Mucosa of rectum (tissue), 2 donors: Measurements from ENCODE around the gene ZBTB21.
A peak's percentile ranks its signal among the peaks of the same experiment; 100 is the strongest.

ENCODE experiments used
- H3K27ac ChIP-seq, 2 donors: one replicate each; pipeline ENCODE4 v1.7.0; 2013; ENCODE audit warnings: inconsistent platforms in 2 of 2, low read depth in 2 of 2, low read length in 2 of 2
- H3K27me3 ChIP-seq, 2 donors: one replicate each; pipeline ENCODE4 v1.7.0; 2013; ENCODE audit warnings: low read length in 2 of 2; ENCODE audit not compliant: control insufficient read depth in 2 of 2, insufficient read depth in 2 of 2
- H3K36me3 ChIP-seq, 2 donors: one replicate each; pipeline ENCODE4 v1.7.0; 2013; ENCODE audit warnings: low read length in 2 of 2; ENCODE audit not compliant: control insufficient read depth in 2 of 2, insufficient read depth in 2 of 2
- H3K4me1 ChIP-seq, 2 donors: one replicate each; pipeline ENCODE4 v1.7.0; 2013; ENCODE audit warnings: low read length in 2 of 2, mild to moderate bottlenecking in 1 of 2; ENCODE audit not compliant: control insufficient read depth in 2 of 2, insufficient read depth in 2 of 2
- H3K4me3 ChIP-seq, 2 donors: one replicate each; pipeline ENCODE4 v1.7.0; 2013; ENCODE audit warnings: low read length in 2 of 2
- H3K9ac ChIP-seq, 2 donors: one replicate each; pipeline ENCODE4 v1.7.0; 2013; ENCODE audit warnings: low read length in 2 of 2, low read depth in 1 of 2, mild to moderate bottlenecking in 1 of 2
- H3K9me3 ChIP-seq, 2 donors: one replicate each; pipeline ENCODE4 v1.7.0; 2013; ENCODE audit warnings: low read length in 2 of 2; ENCODE audit not compliant: control insufficient read depth in 2 of 2
- donor health status: healthy.
- donor health status: Normal muscosa, but diverticular disease.

ZBTB21 gene

GRCh38 chr21:42049578-42050430 is 39.6 kb upstream of the ZBTB21 start:
- H3K9ac ChIP-seq = no peak overlapping the region
- no peak overlapping the region for H3K4me3 ChIP-seq
- H3K4me1 ChIP-seq = no peaks in the 10 kb centered on the region
- H3K27me3 ChIP-seq = no peaks in the 10 kb centered on the region
- H3K9me3 ChIP-seq = no peaks in the 10 kb centered on the region
- no peaks in the 10 kb centered on the region for H3K36me3 ChIP-seq
- H3K27ac ChIP-seq = no peak overlapping the region

DNA sequence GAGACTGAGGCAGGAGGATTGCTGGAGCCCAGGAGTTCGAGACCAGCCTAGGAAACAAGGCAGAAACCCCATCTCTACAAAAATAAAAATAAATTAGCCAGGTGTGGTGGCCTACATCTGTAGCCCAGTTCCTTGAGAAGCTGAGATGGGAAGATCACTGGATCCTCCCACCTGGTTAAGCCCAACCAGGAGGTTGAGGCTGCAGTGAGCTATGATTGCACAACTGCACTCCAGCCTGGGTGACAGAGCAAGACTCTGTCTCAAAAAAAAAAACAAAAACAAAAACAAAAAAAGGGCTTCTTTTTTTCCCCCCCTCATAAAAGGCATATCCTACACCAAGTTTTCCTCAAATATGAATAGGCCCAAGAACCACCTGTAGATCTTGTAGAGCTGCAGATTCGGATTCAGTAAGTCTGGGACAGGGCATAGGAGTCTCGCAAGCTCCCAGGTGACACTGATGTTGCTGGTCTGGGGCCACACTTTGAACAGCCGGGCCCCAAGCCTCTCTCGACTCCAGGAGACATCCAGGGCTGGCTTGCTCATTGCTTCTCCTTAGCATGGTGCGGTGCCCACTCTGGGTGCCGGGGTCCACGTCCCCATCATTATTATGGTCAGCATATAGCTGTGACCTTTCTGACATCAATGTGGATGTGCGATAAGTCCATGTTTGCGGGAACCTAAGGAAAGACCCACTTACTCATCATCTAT is 38.9 kb upstream of the ZBTB21 start:
- H3K4me3 ChIP-seq = no peak overlapping the region
- H3K27ac ChIP-seq = no peak overlapping the region
- no peaks in the 10 kb centered on the region for H3K9me3 ChIP-seq
- H3K36me3 ChIP-seq = no peaks in the 10 kb centered on the region
- no peak overlapping the region for H3K9ac ChIP-seq
- no peaks in the 10 kb centered on the region for H3K27me3 ChIP-seq
- no peaks in the 10 kb centered on the region for H3K4me1 ChIP-seq

- H3K9me3 ChIP-seq = no peaks in the 10 kb centered on the region
- no peak overlapping the region for H3K9ac ChIP-seq
- H3K27me3 ChIP-seq = no peaks in the 10 kb centered on the region
- H3K36me3 ChIP-seq = no peaks in the 10 kb centered on the region
- H3K4me3 ChIP-seq = no peak overlapping the region
- H3K27ac ChIP-seq = peak overlapping the region in 1 of 2 donors; percentile 50
- H3K4me1 ChIP-seq = no peaks in the 10 kb centered on the region
Measured at GRCh38 chr21:42047821-42048613, 37.9 kb upstream of the ZBTB21 start.

- H3K4me3 ChIP-seq = no peak overlapping the region
- no peak overlapping the region for H3K9ac ChIP-seq
- no peaks in the 10 kb centered on the region for H3K36me3 ChIP-seq
- H3K27ac ChIP-seq = no peak overlapping the region
- H3K9me3 ChIP-seq = no peaks in the 10 kb centered on the region
- H3K27me3 ChIP-seq = no peaks in the 10 kb centered on the region
- no peaks in the 10 kb centered on the region for H3K4me1 ChIP-seq
Measured at GRCh38 chr21:42044871-42045495, 34.8 kb upstream of the ZBTB21 start.

- H3K9me3 ChIP-seq = no peaks in the 10 kb centered on the region
- H3K27me3 ChIP-seq = no peaks in the 10 kb centered on the region
- peaks cover 0 to 3% of the 10 kb centered on the region in 2 donors for H3K4me1 ChIP-seq
- H3K36me3 ChIP-seq = no peaks in the 10 kb centered on the region
- no peak overlapping the region for H3K9ac ChIP-seq
- H3K27ac ChIP-seq = no peak overlapping the region
- no peak overlapping the region for H3K4me3 ChIP-seq
Measured at GRCh38 chr21:42043961-42044360, 33.8 kb upstream of the ZBTB21 start.

DNA sequence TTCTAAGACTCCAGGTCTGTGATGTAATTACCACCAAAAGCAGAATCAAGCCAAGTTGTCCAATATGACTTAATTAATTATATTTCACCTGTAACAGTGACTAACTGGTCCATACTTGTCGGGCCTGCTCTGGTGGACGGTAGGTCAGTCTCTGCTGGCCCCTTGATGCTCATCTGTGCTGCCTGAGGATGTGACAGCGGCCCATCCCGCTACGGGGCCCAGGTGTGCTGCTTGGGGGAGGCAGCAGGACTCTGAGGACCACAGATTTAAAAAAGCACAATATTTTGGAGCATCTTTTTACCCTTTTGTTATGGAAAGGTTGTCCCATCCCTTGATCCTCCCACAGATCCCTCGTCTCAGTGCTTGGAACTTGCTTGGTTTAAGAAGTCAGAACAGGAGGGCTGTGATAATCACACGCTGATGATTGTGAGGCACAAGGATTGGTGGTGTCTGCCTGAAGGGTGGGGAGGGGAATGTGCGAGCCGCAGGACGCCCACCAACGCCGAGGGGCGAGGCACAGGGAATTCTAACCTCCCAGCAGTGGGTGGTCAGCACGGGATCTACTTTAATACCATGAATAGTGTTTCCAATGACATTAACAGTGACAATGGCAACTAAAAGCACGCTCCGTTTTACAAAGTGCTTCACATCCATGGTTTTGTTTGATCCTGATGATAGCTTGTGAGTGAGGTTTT is 33.2 kb upstream of the ZBTB21 start:
- peaks cover 0 to 3% of the 10 kb centered on the region in 2 donors for H3K4me1 ChIP-seq

DNA sequence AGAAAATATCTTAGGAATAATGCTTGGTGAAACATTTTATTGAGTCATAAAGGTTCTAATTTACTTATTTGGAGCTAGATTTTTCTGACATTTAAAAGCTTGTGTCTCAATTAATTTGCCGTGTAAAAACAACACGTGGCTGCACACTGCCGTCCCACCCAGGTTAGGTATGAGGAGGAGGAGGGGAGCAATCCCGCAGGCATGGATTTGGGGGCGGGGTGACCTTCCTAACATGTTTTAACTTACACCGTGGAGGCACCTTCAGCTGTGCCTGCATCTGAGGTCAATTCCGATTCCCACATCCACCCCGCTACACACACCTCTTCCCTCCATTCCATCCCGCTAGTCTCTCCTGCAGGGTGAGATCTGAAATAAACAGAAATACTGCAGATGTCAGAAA is 32.5 kb upstream of the ZBTB21 start:
- H3K27me3 ChIP-seq = no peaks in the 10 kb centered on the region
- H3K36me3 ChIP-seq = no peaks in the 10 kb centered on the region
- H3K27ac ChIP-seq = no peak overlapping the region
- no peak overlapping the region for H3K4me3 ChIP-seq
- no peaks in the 10 kb centered on the region for H3K9me3 ChIP-seq
- H3K9ac ChIP-seq = no peak overlapping the region
- peaks cover 0 to 3% of the 10 kb centered on the region in 2 donors for H3K4me1 ChIP-seq

More for the DNA sequence above, 33.2 kb upstream of the ZBTB21 start:
- Histone ChIP-seq H3K9ac (no peak overlapping the region), H3K27me3 (no peaks in the 10 kb centered on the region), H3K36me3 (no peaks in the 10 kb centered on the region), H3K9me3 (no peaks in the 10 kb centered on the region), H3K27ac (no peak overlapping the region), H3K4me3 (no peak overlapping the region)

DNA sequence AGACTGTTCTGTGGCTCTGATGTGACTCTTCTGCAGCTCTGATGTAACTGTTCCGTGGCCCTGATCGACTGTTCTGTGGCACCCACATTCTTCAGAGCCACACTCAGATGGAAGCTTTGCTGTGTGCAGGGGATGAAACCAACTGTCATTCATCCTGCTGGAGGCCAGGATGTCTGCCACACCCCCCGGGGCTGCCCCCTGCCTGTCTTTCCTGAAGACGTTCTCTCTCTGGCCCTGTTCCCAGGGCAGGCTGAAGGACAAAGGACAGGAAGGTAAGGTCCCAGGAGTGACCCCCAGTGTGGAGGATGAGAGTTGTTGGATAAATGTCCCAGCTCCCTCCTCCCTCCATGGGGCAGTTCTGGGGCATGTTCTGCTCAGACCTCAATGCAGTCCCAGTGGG is 31.6 kb upstream of the ZBTB21 start:
- H3K4me1 ChIP-seq = peaks cover 0 to 3% of the 10 kb centered on the region in 2 donors
- H3K27ac ChIP-seq = no peak overlapping the region
- H3K27me3 ChIP-seq = no peaks in the 10 kb centered on the region
- no peak overlapping the region for H3K4me3 ChIP-seq
- H3K9me3 ChIP-seq = no peaks in the 10 kb centered on the region
- H3K36me3 ChIP-seq = no peaks in the 10 kb centered on the region
- no peak overlapping the region for H3K9ac ChIP-seq

GRCh38 chr21:42041246-42041645 is 31.1 kb upstream of the ZBTB21 start:
- H3K27me3 ChIP-seq = no peaks in the 10 kb centered on the region
- no peaks in the 10 kb centered on the region for H3K36me3 ChIP-seq
- no peaks in the 10 kb centered on the region for H3K9me3 ChIP-seq
- no peak overlapping the region for H3K4me3 ChIP-seq
- no peak overlapping the region for H3K27ac ChIP-seq
- peaks cover 0 to 3% of the 10 kb centered on the region in 2 donors for H3K4me1 ChIP-seq
- H3K9ac ChIP-seq = no peak overlapping the region
